Loucy (cell line): Measurements from ENCODE around the gene TADA1.

Experiments used
- H2AFZ ChIP-seq: fragments of 200-600 bp; sonication (generic); 2 replicates; pipeline ENCODE4 v1.6.0; 2016; ENCODE audit warnings: antibody characterized with exemption, mild to moderate bottlenecking, low read length, moderate library complexity
- H3F3A ChIP-seq: fragments of 200-600 bp; 2 replicates; pipeline ENCODE4 v1.6.0; 2016; ENCODE audit warnings: antibody characterized with exemption, low read depth, mild to moderate bottlenecking
- H3K27me3 ChIP-seq: fragments of 200-600 bp; sonication (generic); 2 replicates; pipeline ENCODE4 v1.6.1; 2014; ENCODE audit warnings: low read length, mild to moderate bottlenecking; ENCODE audit not compliant: insufficient read depth, poor library complexity, severe bottlenecking
- H3K36me3 ChIP-seq: fragments of 200-600 bp; sonication (generic); 2 replicates; pipeline ENCODE4 v1.6.1; 2016; ENCODE audit warnings: low read length; ENCODE audit not compliant: insufficient read depth
- H3K4me1 ChIP-seq: fragments of 200-600 bp; sonication (generic); 2 replicates; pipeline ENCODE4 v1.5.1; 2014; ENCODE audit warnings: low read length, mild to moderate bottlenecking; ENCODE audit not compliant: insufficient read depth, poor library complexity, severe bottlenecking
- H3K4me2 ChIP-seq: fragments of 200-600 bp; sonication (generic); 2 replicates; pipeline ENCODE4 v1.6.0; 2014; ENCODE audit warnings: antibody characterized with exemption, low read length, low read depth, mild to moderate bottlenecking; ENCODE audit not compliant: poor library complexity, severe bottlenecking
- H3K4me3 ChIP-seq: fragments of 200-600 bp; sonication (generic); 2 replicates; pipeline ENCODE4 v1.5.1; 2014; ENCODE audit warnings: low read length, mild to moderate bottlenecking, mixed read lengths; ENCODE audit not compliant: poor library complexity, severe bottlenecking
- H3K79me2 ChIP-seq: fragments of 200-600 bp; sonication (generic); 2 replicates; pipeline ENCODE4 v1.6.1; 2014; ENCODE audit warnings: low read length; ENCODE audit not compliant: insufficient read depth
- H3K9ac ChIP-seq: fragments of 200-600 bp; sonication (generic); 2 replicates; pipeline ENCODE4 v1.6.0; 2014; ENCODE audit warnings: mild to moderate bottlenecking, low read depth, low read length, moderate library complexity; ENCODE audit not compliant: poor library complexity, severe bottlenecking
- H3K9me2 ChIP-seq: fragments of 200-600 bp; sonication (generic); replicated peaks from 2 replicates; pipeline ENCODE4 v1.6.1; 2016; ENCODE audit warnings: low read depth, low read length, mixed read lengths
- H3K9me3 ChIP-seq: fragments of 200-600 bp; sonication (generic); 2 replicates; pipeline ENCODE4 v1.6.1; 2014; ENCODE audit warnings: mild to moderate bottlenecking, antibody characterized with exemption, low read length, low read depth; ENCODE audit not compliant: insufficient read depth
- H4K20me1 ChIP-seq: fragments of 200-600 bp; sonication (generic); 2 replicates; pipeline ENCODE4 v1.6.0; 2014; ENCODE audit warnings: antibody characterized with exemption, low read length, mild to moderate bottlenecking; ENCODE audit not compliant: insufficient read depth, poor library complexity, severe bottlenecking
- CTCF ChIP-seq: fragments of 200-600 bp; sonication (generic); conservative IDR thresholded peaks from 2 replicates; pipeline ENCODE4 v1.5.1; 2014; ENCODE audit warnings: mild to moderate bottlenecking, antibody characterized with exemption, low read length
- EZH2phosphoT487 ChIP-seq: fragments of 200-600 bp; IDR thresholded peaks from 2 replicates; pipeline ENCODE4 v1.6.1; 2018; ENCODE audit warnings: antibody characterized with exemption, mild to moderate bottlenecking, moderate library complexity, borderline replicate concordance

Gene TADA1

GRCh38 chr1:166875302-166875733 is 746 bp downstream of the TADA1 start:
- no peaks in the 10 kb centered on the region for H3K36me3 ChIP-seq
- H3K27me3 ChIP-seq, result no peaks in the 10 kb centered on the region
- peaks cover 51% of the 10 kb centered on the region for H3K4me1 ChIP-seq
- H3K9me3 ChIP-seq, result no peaks in the 10 kb centered on the region
- H3K9me2 ChIP-seq, result no peaks in the 10 kb centered on the region
- H2AFZ ChIP-seq, result 0 out of 2 replicates have a peak overlapping the region, but pooled peaks have one; percentile 84
- H4K20me1 ChIP-seq, result peaks cover 32% of the 10 kb centered on the region
- H3K4me2 ChIP-seq, result peak overlapping the region; percentile 81
- peak overlapping the region; percentile 83 for H3K9ac ChIP-seq
- no peak for TF ChIP-seq CTCF
- TF ChIP-seq EZH2phosphoT487, result no peak
- no peaks in the 10 kb centered on the region for H3F3A ChIP-seq
- peaks cover 56% of the 10 kb centered on the region for H3K79me2 ChIP-seq
- peak overlapping the region; percentile 82 for H3K4me3 ChIP-seq

GRCh38 chr1:166874464-166874863 is 1.6 kb downstream of the TADA1 start:
- H3K4me2 ChIP-seq, result peak overlapping the region; percentile 81
- H3K4me3 ChIP-seq, result peak overlapping the region; percentile 82

GRCh38 chr1:166870584-166870983 is 5.5 kb downstream of the TADA1 start:
- Histone ChIP-seq H3K4me1 (peaks cover 64% of the 10 kb centered on the region), H3K4me3 (peak overlapping the region; percentile 36), H3K36me3 (peaks cover 27% of the 10 kb centered on the region; the same call in 1 of the 2 replicates), H3F3A (no peaks in the 10 kb centered on the region), H3K4me2 (peak overlapping the region; percentile 81), H4K20me1 (peaks cover 41% of the 10 kb centered on the region), H3K79me2 (peaks cover 83% of the 10 kb centered on the region), H3K9me3 (no peaks in the 10 kb centered on the region), H3K27me3 (no peaks in the 10 kb centered on the region), H3K9me2 (no peaks in the 10 kb centered on the region), H3K9ac (peak overlapping the region; percentile 41), H2AFZ (no peak overlapping the region)
- TF ChIP-seq EZH2phosphoT487 (no peak), CTCF (no peak)

More at GRCh38 chr1:166874464-166874863, 1.6 kb downstream of the TADA1 start:
- H4K20me1 ChIP-seq, result peaks cover 41% of the 10 kb centered on the region
- H3F3A ChIP-seq, result no peaks in the 10 kb centered on the region
- peaks cover 60% of the 10 kb centered on the region for H3K4me1 ChIP-seq
- H3K9me2 ChIP-seq, result no peaks in the 10 kb centered on the region
- peak overlapping the region; percentile 83 for H3K9ac ChIP-seq
- H3K9me3 ChIP-seq, result no peaks in the 10 kb centered on the region
- TF ChIP-seq CTCF, result no peak
- TF ChIP-seq EZH2phosphoT487, result no peak
- peaks cover 64% of the 10 kb centered on the region for H3K79me2 ChIP-seq
- no peaks in the 10 kb centered on the region for H3K27me3 ChIP-seq
- no peaks in the 10 kb centered on the region for H3K36me3 ChIP-seq
- H2AFZ ChIP-seq, result no peak overlapping the region
